Anterior cingulate cortex (tissue), 58 donors: ENCODE measurements around the gene DNAH1.
A peak's percentile ranks its signal among the peaks of the same experiment; 100 is the strongest.

Experiments
- DNase-seq, 58 donors: peaks; one replicate each; lab custom pipeline; 2025; lab: John Stamatoyannopoulos, UW

DNAH1 gene

GRCh38 chr3:52401021-52401420, 84.9 kb downstream of the DNAH1 start:
- DNase-seq: no peak

- DNase-seq: no peak
Observed at GRCh38 chr3:52401551-52401950, 85.4 kb downstream of the DNAH1 start.

DNA sequence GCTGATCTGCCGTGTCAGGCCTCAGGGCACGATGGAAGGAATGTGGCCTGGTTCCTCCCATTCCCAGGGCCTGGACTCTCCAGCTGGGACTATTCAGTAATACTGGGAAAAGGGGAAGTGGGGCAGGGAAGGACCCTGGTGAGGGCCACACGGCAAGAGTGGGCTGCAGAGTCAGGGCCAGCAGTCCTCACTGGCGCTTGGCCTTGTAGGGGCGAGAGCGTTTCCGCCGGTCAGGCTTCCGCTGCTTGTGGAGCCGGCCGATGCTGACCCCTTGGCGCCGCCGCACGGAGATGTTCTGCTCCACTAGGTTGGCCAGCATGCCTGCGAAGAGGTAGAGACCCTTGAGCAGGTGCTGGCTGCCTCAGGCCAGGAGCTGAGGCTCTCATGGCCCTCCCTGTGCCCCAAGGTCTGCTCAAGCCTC, 86.0 kb downstream of the DNAH1 start:
- DNase-seq: no peak

DNA sequence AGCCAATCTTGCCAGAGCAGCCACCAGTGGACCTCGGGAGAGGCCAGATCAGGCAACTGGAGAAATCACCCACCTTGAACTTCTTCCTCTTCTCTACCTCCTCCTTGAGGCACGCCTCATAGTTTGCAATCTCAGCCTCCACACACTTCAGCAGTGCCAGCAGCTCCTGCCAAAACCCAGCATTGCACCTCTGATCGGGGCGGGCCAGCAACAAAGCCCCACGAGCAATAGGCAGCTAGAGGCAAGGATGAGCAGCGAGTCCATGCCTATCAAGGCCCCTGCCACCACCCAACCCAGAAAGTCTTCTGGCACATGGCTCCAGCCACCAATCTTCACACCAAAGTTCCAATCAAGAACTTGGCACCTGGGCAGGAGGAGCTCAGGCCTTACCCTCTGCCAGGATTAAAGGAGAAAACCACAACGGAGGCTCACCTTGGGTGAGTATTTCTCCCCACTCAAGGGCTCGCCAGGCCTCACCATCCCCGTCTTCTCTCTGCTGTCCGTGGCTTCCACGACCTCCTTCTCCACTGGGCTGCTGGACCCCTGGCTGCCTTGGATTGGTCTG, 86.7 kb downstream of the DNAH1 start:
- no peak for DNase-seq

GRCh38 chr3:52403271-52403841, 87.2 kb downstream of the DNAH1 start:
- no peak for DNase-seq

GRCh38 chr3:52403955-52404354, 87.8 kb downstream of the DNAH1 start:
- DNase-seq: peak in 5 of 58 donors; percentile 14 to 32 (median 25)

DNA sequence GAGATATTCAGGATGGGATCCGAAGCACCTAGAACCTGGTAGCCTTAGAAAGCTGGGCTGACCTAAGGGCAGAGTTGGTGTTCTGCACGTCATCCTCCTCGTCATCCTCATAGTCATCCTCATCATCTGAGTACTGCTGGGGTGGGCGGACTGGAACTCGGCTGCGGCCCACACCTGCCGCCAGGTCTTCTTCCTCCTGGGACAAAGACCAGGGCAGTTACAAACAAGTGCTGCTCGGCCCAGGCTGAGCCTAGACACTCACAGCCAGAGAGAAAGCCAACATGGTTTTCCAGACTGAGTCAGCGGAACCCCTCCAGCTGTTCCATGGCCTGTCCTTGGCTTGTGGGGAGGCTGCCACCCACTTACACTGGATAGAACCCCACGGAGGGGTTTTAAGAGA, 88.3 kb downstream of the DNAH1 start:
- no peak for DNase-seq

DNA sequence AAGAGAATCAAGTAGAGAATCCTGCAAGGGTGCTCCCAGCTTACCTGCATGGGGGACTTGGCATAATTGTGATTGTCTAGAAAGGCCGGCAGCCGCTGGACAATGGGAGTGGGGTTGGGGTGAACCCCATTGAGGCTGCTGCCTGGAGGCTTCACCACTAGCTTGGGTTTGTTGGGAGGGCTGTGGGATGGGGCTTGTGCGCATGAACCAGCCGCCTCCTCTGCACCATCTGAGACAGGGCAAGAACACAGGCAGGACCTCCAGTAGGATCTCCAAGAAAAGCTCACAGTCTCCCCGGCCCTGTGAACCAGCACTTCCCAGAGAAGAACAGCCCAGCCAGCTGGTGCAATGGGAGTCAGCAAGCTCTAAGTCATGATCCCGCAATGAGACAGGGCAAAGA, 88.9 kb downstream of the DNAH1 start:
- DNase-seq: no peak

DNA sequence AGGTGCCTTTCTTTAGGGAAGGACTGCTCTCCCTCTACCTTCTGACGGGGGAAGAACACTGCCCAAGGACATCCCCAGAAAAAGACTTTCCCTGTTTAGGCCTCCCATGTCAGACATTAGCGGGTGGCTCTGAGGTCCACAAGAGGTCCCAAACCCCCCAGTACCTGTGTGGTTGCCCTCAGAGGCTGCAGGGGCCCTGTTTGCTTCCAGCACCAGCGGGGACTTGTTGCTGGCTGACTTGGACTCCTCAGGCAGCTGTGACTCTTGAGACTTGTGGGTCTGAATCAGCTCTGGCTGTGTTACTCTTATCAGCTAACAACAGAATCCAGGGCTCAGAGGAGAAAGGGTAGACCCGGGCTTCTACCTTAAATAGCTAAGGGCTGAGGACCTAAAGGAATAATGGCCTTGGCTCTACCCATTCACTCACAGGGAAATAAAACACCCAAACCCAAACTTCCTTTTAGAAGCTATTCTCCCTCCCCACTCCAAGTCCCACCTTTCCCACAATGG, 89.5 kb downstream of the DNAH1 start:
- no peak for DNase-seq

DNA sequence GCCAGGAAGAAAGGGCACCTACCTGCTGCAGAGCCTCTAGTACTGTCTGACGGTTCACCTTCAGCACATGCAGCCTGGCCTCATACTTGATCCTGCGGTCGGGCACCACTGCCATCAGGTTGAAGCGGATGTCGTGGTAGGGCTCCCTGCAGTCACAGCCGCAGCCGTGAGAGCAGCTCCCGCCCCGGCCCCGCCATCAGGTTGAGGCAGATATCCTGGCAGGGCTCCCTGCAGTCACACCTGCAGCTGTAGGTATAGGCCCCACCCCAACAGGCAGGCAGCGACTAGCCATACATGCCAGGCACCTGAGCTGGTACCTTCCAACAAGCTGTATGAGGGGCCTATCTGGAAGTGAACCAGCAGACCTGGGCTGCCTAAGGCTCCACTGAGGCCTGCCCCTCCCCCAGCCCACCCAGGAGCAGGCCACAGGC, 90.1 kb downstream of the DNAH1 start:
- no peak for DNase-seq

GRCh38 chr3:52406791-52407510, 90.8 kb downstream of the DNAH1 start:
- no peak for DNase-seq

DNA sequence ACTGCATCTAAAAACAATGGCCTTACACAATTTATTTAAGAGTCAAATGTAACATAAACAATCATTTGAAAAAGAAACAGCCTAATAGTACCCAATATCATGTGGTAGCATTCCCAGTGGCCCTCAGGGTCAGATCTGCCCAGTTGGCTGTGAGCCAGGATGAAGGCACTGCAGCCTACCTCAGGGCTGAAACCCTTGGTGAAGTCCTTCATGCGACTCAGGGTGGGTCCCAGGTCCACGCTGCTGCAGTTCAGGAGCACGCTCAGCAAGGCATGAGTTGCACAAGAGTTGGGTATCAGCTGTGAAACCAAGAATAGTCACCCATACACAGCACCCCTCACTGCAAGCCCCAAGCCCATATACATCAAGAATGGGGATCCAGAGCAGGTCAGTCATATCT, 91.7 kb downstream of the DNAH1 start:
- no peak for DNase-seq

DNA sequence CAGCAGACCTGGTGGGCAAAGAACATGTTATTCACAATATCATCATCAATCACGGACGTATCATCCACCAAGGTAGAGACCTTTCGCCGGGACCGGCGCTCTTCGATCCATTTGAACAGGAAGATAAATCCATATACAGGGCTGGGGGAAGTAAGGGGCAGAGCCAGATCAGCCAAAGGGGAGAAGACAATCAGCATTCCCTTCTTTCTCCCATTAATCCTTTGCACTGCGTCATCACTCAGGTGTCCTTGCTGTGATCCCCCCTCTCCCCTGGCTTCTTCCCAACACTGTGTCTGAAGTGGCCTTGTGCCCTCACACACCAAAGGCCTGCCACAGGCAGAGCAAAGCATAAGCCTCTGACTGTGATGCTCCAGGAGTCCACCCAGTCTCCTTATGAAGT, 92.3 kb downstream of the DNAH1 start:
- no peak for DNase-seq

DNA sequence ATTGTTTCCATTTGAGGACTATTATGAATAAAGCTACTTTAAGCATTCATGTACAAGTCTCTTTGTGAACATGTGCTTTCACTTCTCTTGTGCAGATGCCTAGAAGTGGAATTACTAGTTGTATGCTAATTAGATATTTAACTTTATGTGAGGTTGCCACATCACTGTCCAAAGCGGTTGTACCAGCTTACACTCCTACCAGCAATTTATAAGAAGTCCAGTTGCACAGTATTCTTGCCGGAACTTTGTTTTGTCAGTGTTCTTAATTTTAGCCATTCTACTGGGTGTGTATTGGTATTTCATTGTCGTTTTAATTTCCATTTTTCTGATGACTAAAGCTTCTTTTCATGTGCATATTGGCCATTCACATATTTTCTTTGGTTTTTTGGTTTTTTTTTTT, 99.7 kb downstream of the DNAH1 start:
- no peak for DNase-seq

DNA sequence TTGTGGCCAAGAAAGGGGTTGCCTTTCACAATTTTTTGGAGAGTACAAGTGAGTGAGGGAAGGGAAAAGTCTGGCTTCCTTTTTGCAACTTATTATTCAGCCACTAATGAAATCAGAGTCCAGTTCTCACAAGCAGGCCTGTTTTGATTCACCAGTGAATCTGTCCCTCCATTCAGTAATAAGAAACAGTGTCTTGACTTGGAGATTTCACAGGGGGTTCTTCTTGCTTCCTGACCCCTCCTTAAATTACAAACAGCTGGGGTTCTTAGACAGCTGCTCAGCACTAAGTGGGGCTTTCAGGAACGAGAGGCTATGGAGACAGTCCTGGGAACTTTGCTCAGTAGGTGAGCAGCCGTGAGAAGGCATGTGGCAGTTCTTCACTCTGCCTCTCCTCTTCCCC, 104.3 kb downstream of the DNAH1 start:
- no peak for DNase-seq

DNA sequence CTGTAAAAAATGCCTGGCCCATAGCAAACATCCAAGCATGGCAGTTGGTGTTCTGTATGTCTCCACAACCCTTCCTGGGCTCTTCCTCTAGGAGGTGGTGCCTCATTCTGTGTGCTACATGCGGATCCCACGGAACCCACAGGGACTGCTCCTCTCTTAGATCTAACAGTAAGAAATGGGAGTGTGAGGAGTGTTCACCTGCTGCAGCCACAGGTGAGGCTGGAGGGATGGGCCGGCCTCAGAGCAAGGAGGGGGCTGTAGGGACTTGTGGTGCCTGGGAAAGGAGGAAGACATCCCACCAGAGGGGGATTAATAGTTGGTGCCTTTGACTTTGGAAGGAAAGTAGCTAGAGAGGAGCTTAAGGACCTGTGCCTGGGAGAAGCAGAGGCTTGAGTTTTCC, 106.5 kb downstream of the DNAH1 start:
- no peak for DNase-seq

DNA sequence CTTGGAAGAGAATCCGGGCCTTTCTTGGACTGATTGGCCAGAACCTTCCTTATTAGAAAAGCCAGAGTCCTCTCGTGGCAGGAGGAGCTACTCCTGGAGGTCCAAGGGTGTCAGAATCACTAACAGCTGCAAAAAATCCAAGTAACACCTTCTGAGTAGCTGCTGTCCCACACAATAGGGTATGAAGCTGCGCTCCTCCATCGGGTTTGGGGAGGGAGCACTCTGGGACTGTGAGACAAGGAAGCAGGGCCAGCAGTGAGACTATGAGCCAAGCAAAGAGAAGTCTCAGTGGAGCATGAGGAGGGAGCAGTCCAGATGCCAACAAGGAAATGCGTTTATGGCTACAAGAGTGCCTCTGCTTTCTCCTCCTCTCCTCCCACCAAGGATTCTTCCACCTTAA, 107.1 kb downstream of the DNAH1 start:
- DNase-seq: no peak

- DNase-seq: peak in 44 of 58 donors; percentile 6 to 79 (median 47)
Observed at GRCh38 chr3:52428151-52429005, 112.3 kb downstream of the DNAH1 start.

GRCh38 chr3:52429031-52429430, 112.9 kb downstream of the DNAH1 start:
- DNase-seq: no peak

GRCh38 chr3:52429779-52430415, 113.8 kb downstream of the DNAH1 start:
- peak in 1 of 58 donors; percentile 24 for DNase-seq
